ENCODE results near the gene SH2B2.

SH2B2 gene

DNA sequence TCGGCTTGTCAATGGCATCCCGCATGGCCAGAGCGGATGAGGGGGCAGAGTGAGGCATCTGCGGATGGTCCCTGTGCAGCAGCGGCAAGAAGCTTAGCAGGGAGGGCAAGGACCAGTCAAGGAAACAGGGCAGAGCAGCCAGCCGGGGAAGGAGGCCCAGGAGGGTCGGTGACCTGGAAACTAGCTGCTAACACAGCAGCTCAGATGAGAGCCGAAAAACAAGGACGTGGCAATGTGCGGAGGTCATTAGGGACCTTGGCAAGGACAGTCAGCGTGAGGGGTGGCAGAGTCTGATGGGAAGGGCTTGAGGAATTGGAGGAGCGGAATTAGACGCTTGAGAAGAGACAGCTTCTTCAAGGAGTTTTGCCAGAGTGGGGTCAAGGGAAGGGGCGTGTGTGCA, 20.1 kb upstream of the SH2B2 start:
- DNase-seq (ENCODE audit: low read depth), result no peak

DNA sequence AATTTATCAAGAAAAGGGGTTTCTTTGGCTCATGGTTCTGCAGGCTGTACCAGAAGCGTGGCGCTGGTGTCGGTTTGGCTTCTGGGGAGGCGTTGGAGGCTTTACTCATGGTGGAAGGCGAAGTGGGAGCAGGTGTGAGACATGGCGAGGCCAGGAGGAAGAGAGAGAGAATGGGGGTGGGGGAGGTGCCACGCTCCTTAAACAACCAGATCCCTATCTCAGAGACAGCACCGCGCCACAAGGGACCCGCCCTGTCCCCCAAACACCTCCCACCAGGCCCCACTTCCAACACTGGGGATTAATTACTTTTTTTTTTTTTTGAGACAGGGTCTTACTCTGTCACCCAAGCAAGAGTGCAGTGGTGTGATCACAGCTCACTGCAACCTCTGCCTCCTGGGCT, 18.0 kb upstream of the SH2B2 start:
- no peak for DNase-seq (ENCODE audit: low read depth)

DNA sequence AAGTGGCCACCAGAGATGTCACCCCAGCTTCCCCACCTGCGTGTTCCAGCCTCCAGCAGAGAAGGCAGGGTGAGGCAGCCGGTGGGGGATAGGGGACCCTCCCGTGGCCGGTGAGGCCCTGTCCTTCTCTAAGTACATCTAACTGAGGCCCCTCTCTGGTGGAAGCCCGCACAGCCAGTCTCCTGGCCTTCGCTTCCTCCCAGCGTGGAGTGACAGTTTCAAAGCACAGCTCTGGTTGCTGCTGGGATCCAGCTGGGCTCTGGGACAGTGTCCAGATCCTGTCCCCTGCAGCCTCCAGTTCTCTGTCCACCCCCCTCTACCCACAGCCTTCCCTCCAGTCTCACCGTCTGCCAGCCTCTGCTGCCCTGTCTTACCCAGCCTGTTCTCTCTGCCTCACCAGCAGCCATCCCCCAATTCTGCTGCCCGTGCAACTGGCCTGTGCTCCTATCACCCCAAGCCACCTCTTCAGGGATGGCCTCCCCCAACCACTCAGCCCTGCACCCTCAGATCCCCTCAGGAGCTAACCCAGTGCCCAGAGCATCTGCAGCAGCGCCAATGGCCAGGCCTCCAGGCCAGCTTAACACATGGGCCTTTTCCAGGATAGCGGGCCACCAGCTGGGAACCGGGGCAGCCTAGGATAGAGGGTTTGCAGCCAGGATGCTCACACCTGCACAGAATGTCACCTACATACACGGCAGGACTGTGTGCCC, 16.3 kb upstream of the SH2B2 start:
- no peak for DNase-seq (ENCODE audit: low read depth)

DNA sequence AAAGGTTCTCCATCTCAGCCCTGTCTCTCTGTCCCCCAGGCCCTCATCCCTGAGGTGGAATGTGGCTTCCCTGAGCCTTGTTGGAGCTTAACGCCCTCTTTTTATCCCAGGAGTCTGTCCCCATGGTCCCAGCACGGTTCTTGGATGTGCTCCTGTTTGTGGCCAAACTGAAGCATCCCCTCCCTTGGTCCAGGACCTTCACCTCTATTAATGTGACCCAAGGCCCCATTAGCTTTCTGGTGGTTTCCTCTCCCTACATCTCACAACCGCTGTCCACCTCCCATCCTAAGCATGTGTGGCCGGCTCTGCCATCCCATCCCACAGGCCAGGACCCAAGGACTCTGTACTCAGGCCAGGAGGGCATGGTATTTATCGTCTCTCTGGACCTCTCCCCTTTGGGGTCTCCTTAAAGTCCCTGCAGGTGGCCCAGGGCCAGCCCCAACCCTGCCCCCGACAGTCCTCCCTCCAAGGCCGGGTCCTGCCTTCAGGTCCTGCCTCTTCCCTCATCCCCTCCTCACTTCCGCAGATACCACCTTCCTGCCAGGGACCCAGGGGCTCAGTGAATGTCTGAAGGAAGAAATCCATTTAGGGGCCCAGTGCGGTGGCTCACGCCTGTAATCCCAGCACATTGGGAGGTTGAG, 15.4 kb upstream of the SH2B2 start:
- DNase-seq (ENCODE audit: low read depth), result no peak

DNA sequence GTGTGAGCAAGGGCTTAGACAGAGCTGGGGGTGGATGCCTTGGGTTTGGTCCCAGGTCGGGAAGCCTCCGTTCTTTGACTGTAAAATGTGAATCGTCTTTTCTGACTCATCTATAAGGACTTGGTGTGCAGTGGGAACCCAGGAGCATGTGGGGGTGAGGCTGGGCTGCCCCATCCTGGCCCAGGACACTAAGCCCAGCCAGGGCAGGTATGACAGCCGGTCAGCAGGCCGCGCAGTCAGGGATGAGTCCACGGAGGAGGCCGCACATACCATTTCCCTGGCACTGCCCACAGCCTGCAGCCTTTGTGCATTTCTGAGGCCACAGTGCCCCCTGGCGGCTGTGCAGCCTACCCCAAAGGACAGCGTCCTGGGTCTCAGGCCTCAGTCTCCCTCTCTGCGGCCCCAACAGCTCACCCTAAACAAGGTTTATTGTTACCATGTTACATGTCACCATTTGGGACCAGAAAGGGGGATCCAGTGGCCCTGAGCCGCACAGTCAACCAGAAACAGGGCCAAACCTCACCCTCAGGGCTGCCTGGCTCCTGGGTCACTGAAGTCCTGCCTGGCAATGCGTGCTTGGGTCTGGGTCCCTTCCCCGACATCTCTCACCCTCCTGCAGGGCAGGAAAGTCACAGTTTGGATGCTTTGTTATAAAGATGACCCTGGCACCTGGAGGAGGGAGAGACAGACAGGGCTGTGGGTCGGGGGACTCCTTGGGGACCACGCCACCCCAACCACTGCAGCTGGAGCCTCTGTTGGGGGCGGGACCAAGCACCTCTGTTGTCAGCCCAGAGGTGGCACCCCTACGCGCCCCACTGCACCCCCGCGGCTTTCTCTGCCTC, 14.4 kb upstream of the SH2B2 start:
- peak; percentile 65 for DNase-seq (ENCODE audit: low read depth)

DNA sequence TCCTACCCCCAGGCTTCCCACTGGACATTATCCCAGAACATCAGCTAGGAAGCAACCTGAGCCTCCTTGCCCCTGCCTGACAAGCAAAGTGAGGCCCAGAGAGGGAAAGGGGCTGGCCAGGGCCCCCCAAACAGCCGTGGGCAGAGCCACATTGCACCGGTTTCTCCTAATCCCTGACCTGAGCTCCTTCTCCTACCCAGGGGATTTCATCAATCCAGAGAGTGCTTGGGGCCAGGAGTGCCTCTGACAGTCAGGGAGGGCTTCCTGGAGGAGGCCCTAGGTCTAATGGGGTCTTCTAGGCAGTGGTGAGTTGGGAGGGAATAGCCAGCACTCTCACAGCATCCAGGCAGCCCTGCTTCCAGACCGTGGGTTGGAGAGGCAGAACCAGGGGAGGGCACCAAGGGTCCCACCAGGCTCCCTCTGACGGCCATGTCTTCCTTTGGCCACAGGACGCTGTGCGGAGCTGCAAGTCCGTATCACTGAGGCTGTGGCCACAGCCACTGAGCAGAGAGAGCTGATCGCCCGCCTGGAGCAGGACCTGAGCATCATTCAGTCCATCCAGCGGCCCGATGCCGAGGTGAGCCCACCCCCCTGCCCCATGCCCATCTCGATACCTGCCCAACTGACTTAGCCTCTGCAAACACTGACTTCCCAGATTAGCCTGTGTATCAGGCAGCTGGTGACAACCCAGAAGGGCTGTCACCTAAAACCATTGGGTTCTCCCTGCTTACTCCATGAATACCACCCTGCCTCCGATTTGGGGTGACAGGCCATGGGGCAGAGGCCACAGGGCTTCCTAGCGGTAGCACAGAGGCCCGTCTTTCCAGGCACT, 13.5 kb upstream of the SH2B2 start:
- no peak for DNase-seq (ENCODE audit: low read depth)

DNA sequence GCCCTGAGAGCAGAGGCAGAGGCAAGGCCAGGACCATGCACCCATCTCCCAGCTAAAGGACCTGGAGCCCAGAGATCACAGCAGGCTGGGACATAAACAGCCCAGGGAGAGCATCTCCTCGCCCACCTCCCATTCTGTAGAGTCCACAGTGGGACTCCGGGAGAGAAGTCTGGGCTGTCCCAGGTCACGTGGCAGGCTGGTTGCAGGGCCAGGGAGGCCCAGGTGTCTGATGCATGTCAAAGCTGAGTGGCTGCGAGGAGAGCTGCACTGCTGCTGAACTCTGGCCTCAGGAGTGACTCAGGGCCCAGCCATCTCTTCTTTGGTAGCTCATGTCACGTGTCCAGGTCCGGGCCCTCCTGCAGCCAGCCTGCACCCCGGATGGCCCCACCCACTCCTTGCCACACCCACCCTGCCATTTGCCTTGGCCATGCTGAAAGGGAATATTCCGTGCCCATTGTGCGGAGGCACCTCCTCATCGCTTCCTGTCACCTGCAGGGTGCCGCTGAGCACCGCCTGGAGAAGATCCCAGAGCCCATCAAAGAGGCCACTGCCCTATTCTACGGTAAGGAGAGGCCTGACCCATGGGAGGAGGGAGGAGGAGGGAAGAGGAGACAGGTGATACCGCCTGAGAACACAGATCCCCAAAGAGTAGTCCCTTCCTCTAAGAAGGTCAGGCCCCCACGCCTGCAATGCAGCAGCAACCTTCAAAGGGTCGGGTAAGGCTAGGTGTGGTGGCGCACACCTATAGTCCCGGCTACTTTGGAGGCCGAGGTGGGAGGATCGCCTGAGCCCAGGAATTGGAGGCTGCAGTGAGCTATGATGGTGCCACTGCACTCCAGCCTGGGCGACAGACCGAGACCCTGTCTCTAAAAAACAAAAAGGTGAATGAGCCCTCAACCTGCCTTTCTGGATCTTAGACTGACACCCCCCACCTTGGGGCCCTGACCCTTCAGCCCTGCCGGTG, 12.6 kb upstream of the SH2B2 start:
- no peak for DNase-seq (ENCODE audit: low read depth)

DNA sequence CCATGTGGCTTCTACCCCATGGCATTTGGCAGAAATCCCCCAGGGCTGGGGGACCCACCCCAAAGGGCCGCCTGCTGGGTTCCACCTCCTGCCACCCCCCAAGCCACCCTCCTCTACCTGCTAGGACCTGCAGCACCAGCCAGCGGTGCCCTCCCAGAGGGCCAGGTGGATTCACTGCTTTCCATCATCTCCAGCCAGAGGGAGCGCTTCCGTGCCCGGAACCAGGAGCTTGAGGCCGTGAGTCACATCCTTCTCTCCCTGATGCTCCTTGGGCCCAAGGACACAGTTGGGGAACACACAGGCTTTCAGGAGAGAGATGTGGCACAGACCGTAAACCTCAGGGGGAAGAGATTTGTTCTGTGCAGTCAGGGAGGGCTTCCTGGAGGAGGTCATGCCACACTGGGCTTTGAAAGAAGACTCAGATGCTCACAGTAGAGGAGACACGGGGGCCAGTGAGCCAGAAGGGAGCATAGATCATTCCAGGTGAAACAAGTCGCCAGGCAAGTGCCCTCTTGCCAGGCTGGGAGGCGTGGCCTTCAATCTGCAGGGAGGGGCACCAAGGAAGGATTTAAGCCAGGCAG, 11.5 kb upstream of the SH2B2 start:
- no peak for DNase-seq (ENCODE audit: low read depth)

DNA sequence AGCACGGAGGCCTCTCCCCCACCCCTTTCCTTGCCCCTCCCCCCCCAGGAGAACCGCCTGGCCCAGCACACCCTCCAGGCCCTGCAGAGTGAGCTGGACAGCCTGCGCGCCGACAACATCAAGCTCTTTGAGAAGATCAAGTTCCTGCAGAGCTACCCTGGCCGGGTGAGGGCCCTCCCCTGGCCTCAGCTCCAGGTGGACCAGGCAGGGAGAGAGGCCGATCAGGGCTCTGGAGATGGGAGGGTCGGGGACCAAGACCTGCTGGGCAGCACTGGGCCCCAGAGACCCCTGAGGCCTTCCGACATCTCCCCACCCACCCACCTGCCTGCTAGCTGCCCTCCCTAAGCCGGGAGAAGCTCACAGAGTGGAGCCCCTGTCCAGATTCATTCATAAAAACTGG, 8.8 kb upstream of the SH2B2 start:
- DNase-seq (ENCODE audit: low read depth), result no peak

DNA sequence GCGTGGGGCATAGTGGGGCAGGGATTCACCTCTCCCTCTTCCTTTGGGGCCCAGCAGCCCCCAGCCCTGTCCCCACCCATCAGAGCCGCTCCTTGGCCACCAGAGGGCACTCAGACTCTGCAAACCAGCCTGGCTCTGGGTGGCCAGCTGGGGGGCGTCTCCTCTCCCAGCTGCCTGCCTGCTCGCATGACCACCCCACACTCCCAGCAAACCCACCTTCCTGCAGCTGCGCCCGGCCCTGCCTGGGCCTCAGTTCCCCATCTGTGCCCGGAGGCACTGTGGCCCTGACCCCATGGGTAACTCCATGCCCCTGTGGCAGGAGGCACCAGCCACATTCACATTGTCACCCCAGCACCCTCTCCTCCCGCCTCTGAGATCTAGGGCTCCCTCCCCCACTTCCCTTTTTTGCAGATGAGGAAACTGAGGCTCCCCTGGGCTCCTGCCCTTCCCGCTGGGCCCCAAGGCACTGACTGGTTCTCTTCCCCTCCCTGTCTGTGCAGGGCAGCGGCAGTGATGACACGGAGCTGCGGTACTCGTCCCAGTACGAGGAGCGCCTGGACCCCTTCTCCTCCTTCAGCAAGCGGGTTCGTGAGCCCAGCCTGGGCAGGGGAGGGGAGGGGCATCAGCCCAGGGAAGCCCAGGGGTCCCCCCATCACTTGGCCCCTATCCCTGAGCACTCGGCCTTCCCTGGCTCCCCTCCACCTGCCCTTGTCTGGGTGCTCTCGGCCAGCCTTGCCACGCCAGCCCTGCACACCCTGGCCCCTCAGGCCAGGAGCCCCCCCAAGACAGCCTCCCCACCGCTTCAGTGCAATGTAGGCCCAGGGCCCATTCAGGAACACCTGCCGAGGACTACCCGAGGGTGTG, 6.9 kb upstream of the SH2B2 start:
- peak; percentile 38 for DNase-seq (ENCODE audit: low read depth)

DNA sequence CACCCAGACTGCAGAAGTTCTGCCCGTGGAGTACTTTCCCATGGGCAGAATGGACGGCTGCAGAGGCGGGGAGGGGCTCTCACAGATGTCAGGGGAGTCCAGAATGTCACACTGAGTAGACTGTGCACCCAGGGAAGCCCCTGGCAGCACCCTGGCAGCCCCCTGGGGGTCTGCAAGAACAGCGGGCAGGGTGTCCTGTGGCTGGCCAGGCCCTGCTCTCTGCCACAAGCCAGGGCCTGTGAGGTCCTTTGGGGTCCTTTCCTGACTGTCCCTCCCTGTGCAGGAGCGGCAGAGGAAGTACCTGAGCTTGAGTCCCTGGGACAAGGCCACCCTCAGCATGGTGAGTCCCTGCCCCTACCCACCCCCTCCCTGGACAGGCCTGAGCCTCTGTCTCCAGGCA, 6.1 kb upstream of the SH2B2 start:
- DNase-seq (ENCODE audit: low read depth), result no peak

DNA sequence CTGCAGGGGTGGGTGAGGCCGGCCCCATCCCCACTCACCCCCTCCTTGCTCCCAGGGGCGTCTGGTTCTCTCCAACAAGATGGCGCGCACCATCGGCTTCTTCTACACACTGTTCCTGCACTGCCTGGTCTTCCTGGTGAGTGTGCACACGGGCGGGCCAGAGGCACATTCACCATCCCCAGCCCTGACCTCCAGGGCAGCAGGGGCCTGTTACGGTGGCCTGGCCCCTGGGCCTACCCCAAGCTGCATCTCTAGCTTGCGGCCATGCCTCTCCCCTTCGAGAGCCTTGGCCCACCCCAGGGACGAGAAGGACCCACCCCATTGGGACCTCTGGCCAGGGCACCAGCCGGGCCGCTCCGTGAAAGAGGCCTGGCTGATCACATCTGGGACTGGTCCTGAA, 4.9 kb upstream of the SH2B2 start:
- no peak for DNase-seq (ENCODE audit: low read depth)

DNA sequence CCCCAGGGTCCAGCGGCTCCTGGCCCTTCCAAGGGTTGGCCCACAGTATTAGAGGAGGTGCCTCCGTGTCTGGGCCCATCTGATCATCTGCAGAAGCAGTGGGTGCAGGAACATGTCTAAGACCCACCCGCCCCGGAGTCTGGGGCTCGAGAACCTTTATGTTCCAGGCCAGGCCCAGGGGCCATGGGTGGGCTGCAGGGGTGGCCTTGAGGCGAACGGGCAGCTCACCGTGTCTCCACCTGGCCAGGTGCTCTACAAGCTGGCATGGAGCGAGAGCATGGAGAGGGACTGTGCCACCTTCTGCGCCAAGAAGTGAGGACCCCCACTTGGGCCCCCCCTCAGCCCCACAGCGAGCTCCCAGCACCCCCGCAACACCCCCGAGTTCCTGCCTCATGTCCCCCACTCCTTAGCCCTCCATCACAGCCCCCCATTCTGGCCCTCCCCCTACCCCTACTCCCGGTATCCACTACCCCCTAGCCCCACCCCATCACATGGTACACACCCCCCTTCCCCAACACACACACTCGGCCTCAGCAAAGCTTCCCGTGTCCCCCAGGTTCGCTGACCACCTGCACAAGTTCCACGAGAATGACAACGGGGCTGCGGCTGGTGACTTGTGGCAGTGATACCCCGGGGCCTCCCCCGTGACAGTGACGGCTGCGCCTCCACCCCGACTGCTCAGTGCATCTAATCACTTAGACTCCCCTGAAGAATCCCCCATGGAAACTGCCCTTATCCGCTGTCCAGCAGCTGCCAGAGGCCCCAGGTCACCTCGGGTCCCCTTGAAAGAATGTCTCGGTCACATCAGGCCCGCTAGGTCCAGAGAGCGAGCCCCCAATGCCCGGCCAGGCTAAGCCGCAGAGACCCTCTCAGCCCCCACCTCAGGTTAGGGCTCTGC, 4.0 kb upstream of the SH2B2 start:
- no peak for DNase-seq (ENCODE audit: low read depth)

DNA sequence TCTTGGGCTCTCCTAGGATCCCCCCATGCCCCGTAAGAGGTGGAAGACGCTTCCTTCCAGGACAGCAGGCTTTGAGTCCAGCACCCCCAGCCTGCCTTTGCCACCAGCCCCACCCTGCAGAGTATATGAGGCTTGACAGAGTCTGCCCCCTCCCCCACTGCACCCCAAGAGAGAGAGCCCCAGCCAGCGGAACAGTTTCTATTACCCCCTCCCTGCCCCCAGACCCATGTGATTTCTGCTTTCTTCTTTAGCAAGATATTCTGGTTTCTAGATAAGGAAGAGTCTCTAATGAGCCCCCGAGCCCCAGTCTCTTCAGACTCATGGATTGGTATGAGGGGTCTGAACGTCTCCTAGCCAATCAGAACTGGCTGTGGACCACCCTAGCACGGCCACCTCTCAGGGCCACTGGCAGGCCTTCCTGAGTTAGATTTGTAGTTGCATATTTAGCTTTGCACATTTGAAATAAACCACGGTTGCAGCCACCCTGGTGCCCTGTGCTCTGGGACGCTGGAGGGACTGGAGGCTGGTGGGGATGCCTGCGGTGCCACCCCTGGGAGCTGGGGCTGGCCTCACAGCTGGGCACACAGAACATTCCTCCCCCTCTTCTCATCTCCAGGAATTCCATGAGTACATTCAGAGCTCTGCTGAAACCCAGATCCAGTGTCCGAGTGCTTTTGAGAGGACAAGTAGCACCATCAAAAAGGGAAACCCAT, 3.0 kb upstream of the SH2B2 start:
- DNase-seq (ENCODE audit: low read depth), result no peak

DNA sequence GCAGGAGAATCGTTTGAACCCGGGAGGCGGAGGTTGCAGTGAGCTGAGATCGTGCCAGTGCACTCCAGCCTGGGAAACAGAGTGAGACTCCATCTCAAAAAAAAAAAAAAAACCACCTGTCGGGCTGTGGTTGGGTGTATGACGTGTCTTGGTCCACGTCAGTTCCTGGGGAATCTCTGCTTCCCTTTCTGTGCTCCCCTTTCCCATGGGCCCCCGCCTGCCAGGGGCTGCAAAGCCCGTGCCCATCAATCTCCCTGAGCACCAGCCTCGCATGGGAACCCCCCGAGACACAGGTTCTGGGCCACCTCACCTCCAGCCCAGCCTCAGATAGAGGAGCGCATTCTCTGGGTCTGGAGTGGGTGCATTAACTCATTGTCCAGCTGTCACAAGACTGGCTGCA, 2.3 kb upstream of the SH2B2 start:
- DNase-seq (ENCODE audit: low read depth), result no peak

DNA sequence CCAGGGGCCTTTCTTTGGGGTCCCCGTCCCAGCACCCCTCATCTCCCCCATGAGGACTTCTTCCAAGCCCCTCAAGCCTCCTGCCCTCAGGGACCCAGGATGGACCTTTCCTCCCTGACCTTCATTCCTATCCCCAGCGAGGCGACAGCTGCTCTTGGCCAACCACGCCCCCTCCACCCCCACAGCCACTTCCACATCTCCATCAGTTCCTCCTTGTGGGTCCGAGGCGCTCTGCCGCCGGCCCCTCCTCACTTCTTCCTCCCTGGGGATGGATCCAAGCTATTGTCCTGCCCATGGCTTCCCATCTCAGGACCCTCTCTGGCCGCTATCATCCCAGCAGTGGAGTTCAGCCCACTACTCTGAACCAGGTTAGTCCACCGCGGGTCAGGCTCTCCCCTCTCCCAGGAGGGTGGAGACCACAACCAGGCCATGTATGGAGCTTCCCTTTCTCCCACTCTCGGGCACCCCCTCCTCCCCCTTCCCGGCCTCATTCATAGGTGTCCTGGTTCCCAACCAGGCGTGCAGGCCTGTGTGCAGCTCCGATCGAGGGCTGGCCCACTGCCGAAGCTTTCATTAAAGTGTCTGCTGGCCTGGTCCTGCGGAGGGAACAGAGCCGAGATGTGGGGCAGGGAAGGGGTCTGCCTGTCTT, 1.7 kb upstream of the SH2B2 start:
- DNase-seq (ENCODE audit: low read depth), result no peak

DNA sequence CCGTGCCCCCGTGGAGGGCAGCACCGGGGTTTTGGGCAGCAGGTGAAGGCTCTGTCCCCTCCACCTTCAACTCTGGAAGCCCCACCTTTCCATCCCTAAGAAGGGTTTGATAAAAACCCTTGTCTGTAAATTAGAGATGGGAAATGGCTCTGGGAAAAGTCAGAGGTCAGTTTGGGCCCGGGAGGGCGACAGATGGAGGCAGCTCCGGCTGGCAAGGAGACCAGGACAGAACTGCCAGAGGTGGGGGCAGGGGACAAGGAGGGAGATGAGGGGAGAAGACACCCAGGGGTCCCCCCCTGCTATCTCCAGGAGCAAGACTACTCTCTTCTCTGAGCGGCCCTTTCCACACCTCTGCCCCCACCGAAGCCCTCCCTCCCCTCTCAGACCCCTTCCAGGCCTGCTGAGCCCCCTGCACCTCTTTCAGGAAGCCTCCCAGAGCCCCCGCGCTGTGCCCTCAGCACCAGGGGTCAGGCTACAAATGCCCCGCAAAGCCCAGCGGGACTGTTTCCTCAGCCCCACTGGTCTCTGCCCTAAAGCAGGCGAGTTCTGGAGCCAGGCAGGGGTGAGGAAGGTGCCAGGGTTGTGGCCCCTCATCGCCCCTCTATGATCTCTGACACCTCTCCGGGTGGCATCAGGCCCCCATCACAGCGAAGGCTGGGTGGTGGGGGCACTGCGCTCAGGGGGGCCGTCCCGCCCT, 980 bp upstream of the SH2B2 start:
- no peak for DNase-seq (ENCODE audit: low read depth)
